ENCODE measurements around the gene PLEKHM3.

- TF ChIP-seq RAD21 (IDR thresholded peaks at IDR 0.05; ENCODE audit: low read depth) (no peak), CEBPB (IDR thresholded peaks at IDR 0.05) (no peak), EP300 (IDR thresholded peaks at IDR 0.05; ENCODE audit: borderline replicate concordance) (no peak), TAF1 (IDR thresholded peaks at IDR 0.05; ENCODE audit: low read depth) (no peak), FOXM1 (IDR thresholded peaks at IDR 0.05; ENCODE audit: borderline replicate concordance, low read depth) (no peak), NFIC (IDR thresholded peaks at IDR 0.05) (no peak), YY1 (IDR thresholded peaks at IDR 0.05; ENCODE audit: low read depth) (no peak), TCF12 (IDR thresholded peaks at IDR 0.05; ENCODE audit: low read depth) (no peak), EGR1 (IDR thresholded peaks at IDR 0.05) (no peak)
- TF ChIP-seq, protein P1, sequence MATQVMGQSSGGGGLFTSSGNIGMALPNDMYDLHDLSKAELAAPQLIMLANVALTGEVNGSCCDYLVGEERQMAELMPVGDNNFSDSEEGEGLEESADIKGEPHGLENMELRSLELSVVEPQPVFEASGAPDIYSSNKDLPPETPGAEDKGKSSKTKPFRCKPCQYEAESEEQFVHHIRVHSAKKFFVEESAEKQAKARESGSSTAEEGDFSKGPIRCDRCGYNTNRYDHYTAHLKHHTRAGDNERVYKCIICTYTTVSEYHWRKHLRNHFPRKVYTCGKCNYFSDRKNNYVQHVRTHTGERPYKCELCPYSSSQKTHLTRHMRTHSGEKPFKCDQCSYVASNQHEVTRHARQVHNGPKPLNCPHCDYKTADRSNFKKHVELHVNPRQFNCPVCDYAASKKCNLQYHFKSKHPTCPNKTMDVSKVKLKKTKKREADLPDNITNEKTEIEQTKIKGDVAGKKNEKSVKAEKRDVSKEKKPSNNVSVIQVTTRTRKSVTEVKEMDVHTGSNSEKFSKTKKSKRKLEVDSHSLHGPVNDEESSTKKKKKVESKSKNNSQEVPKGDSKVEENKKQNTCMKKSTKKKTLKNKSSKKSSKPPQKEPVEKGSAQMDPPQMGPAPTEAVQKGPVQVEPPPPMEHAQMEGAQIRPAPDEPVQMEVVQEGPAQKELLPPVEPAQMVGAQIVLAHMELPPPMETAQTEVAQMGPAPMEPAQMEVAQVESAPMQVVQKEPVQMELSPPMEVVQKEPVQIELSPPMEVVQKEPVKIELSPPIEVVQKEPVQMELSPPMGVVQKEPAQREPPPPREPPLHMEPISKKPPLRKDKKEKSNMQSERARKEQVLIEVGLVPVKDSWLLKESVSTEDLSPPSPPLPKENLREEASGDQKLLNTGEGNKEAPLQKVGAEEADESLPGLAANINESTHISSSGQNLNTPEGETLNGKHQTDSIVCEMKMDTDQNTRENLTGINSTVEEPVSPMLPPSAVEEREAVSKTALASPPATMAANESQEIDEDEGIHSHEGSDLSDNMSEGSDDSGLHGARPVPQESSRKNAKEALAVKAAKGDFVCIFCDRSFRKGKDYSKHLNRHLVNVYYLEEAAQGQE (IDR thresholded peaks at IDR 0.05; ENCODE audit: low read depth) = no peak
- TF ChIP-seq, protein P2, sequence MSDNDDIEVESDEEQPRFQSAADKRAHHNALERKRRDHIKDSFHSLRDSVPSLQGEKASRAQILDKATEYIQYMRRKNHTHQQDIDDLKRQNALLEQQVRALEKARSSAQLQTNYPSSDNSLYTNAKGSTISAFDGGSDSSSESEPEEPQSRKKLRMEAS (IDR thresholded peaks at IDR 0.05) = no peak
Observed at GRCh38 chr2:207845202-207845864, 180.0 kb downstream of the PLEKHM3 start.
